ENCODE data around the gene MIS18A.

The MIS18A gene

DNA sequence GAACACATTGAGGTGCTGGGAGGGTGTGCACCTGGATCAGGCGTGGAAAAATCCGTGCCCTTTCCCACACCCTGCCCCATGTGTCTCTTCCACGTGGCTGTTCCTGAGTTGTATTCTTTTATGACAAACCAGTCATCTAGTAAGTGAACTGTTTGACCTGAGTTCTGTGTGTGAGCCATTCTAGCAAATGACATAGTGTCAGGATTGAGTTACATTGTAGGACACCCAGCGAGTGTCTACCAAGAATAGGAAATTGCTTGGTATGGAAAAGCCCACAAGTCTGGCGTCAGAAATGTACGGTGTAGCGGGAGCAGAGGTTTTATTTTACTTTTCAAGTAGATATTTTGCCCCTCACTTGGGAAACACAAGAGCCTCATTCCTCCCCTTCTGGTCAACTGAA lies 18.6 kb upstream of the MIS18A start:
- ChIA-PET POLR2A (no interaction called here), CTCF (no interaction called here)
- DNase-seq (ENCODE audit: extremely low spot score): no peak
- TF ChIP-seq CTBP1 (IDR thresholded peaks at IDR 0.05; ENCODE audit: borderline replicate concordance): no peak
- no peak for TF ChIP-seq ELF4 (IDR thresholded peaks at IDR 0.05)
- TF ChIP-seq SUZ12 (IDR thresholded peaks at IDR 0.05): no peak
- no peak for TF ChIP-seq ARNT (IDR thresholded peaks at IDR 0.05)
- TF ChIP-seq SP1 (IDR thresholded peaks at IDR 0.05): no peak
- no peak for TF ChIP-seq HDGF (IDR thresholded peaks at IDR 0.05; ENCODE audit: borderline replicate concordance)
- TF ChIP-seq FOXA1 (IDR thresholded peaks at IDR 0.05): no peak
- no peak for TF ChIP-seq NFRKB (IDR thresholded peaks at IDR 0.05)

DNA sequence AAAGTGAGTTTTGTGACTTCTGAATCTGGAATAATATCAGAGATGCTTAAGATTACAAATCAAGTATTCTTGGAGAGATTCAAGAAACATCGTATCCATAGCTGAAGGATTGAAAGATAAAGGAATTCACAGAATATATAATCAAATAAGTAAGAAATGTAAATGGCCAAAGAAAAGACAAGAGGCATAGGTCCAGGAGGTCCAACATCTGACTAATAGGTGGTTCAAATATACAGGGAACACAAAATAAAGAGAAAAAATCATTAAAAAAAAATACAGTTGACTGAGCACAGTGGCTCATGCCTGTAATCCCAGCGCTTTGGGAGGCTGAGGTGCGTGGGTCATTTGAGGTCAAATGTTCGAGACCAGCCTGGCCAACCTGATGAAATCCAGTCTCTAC lies 6.6 kb upstream of the MIS18A start:
- CTCF ChIA-PET: no interaction called here
- TF ChIP-seq, protein P1, sequence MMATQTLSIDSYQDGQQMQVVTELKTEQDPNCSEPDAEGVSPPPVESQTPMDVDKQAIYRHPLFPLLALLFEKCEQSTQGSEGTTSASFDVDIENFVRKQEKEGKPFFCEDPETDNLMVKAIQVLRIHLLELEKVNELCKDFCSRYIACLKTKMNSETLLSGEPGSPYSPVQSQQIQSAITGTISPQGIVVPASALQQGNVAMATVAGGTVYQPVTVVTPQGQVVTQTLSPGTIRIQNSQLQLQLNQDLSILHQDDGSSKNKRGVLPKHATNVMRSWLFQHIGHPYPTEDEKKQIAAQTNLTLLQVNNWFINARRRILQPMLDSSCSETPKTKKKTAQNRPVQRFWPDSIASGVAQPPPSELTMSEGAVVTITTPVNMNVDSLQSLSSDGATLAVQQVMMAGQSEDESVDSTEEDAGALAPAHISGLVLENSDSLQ (IDR thresholded peaks at IDR 0.05): no peak
- TF ChIP-seq TARDBP (IDR thresholded peaks at IDR 0.05) (no peak), ARNT (IDR thresholded peaks at IDR 0.05) (no peak), SUZ12 (IDR thresholded peaks at IDR 0.05) (no peak), FOXK2 (IDR thresholded peaks at IDR 0.05) (no peak)
- POLR2A ChIA-PET: no interaction called here
- DNase-seq (ENCODE audit: extremely low spot score): no peak

DNA sequence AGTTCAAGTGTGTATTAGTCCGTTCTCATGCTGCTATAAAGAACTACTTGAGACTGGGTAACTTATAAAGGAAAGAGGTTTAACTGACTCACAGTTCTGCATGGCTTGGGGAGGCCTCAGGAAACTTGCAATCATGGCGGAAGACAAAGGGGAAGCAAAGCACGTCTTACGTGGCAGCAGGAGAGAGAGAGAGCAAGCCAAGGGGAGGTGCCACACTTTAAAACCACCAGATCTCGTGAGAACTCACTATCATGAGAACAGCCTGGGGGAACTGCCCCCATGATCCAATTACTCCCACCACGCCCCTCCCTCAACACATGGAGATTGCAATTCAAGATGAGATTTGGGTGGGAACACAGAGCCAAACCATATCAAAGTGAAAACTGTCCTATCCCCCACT lies 4.1 kb upstream of the MIS18A start:
- TF ChIP-seq FOXA1 (IDR thresholded peaks at IDR 0.05): no peak
- no peak for TF ChIP-seq L3MBTL2 (conservative IDR thresholded peaks at IDR 0.05)
- no peak for TF ChIP-seq FOXM1 (IDR thresholded peaks at IDR 0.05; ENCODE audit: borderline replicate concordance)
- TF ChIP-seq BHLHE40 (IDR thresholded peaks at IDR 0.05; ENCODE audit: borderline replicate concordance): no peak
- TF ChIP-seq ARNT (IDR thresholded peaks at IDR 0.05): no peak
- TF ChIP-seq LEF1 (IDR thresholded peaks at IDR 0.05; ENCODE audit: borderline replicate concordance): no peak
- TF ChIP-seq TARDBP (IDR thresholded peaks at IDR 0.05): no peak
- TF ChIP-seq NFRKB (IDR thresholded peaks at IDR 0.05): no peak
- TF ChIP-seq CTBP1 (IDR thresholded peaks at IDR 0.05; ENCODE audit: borderline replicate concordance): no peak
- TF ChIP-seq HDGF (IDR thresholded peaks at IDR 0.05; ENCODE audit: borderline replicate concordance): no peak
- no peak for TF ChIP-seq SUZ12 (IDR thresholded peaks at IDR 0.05)
- TF ChIP-seq, protein P1 (IDR thresholded peaks at IDR 0.05): no peak
- no peak for TF ChIP-seq SP1 (IDR thresholded peaks at IDR 0.05)
- no peak for TF ChIP-seq ZNF384 (IDR thresholded peaks at IDR 0.05)
- no peak for TF ChIP-seq ELF4 (IDR thresholded peaks at IDR 0.05)
- no peak for DNase-seq (ENCODE audit: extremely low spot score)
- CTCF ChIA-PET: no interaction called here
- POLR2A ChIA-PET: no interaction called here

DNA sequence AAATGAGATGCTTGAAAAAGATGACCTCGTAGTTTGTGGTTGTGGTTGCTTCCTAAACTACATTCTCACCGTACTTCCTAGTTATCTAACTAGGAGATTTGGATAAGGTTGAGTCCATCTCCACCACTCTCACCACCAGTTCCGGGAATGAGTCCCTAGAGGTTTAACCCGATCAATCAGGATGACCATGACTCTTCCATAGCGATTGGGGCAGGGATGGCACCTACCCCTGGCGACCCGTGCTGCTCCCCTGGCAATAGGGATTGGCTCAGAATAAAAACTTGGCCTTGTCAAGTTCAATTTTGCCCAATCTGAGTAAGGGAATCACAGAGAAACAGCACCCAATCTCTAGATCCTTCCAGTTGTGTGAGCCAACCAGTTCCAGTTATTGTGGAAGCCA lies 2.7 kb upstream of the MIS18A start:
- CTCF ChIA-PET: no interaction called here
- TF ChIP-seq CTBP1 (IDR thresholded peaks at IDR 0.05; ENCODE audit: borderline replicate concordance) (no peak), TARDBP (IDR thresholded peaks at IDR 0.05) (no peak), ELF4 (IDR thresholded peaks at IDR 0.05) (no peak), SUZ12 (IDR thresholded peaks at IDR 0.05) (no peak), HDGF (IDR thresholded peaks at IDR 0.05; ENCODE audit: borderline replicate concordance) (no peak), LEF1 (IDR thresholded peaks at IDR 0.05; ENCODE audit: borderline replicate concordance) (no peak), FOXK2 (IDR thresholded peaks at IDR 0.05) (no peak), BHLHE40 (IDR thresholded peaks at IDR 0.05; ENCODE audit: borderline replicate concordance) (no peak)
- TF ChIP-seq, protein P1 (IDR thresholded peaks at IDR 0.05): no peak
- no peak for DNase-seq (ENCODE audit: extremely low spot score)
- POLR2A ChIA-PET: no interaction called here

DNA sequence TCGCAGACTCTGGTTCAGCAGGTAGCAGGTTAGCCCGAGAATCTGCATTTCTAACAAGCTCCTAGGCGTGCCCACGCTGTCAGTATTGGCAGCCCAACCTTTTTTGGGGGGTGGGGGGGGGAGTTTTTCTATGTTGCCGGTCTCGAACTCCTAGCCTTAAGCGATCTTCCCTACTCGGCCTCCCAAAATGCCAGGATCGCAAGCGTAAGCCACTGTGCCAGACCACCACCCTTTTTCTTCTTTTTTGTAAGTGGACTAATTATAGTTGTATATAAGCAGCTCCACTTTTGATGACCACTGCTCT lies 480 bp upstream of the MIS18A start:
- ChIA-PET CTCF (interaction anchor here (0.8 kb wide), 1 partner anchor 16 kb away, joined by 5 read pairs; no protein-coding TSS in a partner anchor), POLR2A (interaction anchor here (1.1 to 1.2 kb wide), 2 partner anchors 86 to 103 kb away, joined by 3 to 6 read pairs; no protein-coding TSS in a partner anchor)
- no peak for DNase-seq (ENCODE audit: extremely low spot score)
- TF ChIP-seq CTBP1 (IDR thresholded peaks at IDR 0.05; ENCODE audit: borderline replicate concordance) (no peak), SP1 (IDR thresholded peaks at IDR 0.05) (no peak), FOXK2 (IDR thresholded peaks at IDR 0.05) (no peak)

DNA sequence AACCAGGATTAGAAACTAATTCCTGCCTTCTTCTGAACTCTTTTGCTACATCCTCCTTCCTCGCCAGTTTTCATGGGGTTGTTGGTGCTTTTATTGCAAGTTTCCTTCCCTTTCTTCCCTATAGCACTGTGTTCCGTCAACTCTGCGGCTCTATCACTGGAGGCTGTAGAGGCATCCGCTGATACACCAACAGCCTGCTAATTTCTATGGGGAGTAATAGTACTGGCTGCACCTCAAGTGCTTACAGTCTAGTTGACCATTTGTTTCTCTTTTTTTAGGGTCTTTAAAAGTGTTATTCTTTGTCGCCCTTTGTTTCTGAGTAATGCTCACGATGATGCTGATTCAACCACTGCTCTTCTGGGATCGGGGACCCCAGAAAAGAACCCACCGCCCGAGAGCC lies 746 bp downstream of the MIS18A start:
- CTCF ChIA-PET: interaction anchor here (0.8 kb wide), 1 partner anchor 9 kb away, joined by 3 read pairs; no protein-coding TSS in a partner anchor
- no peak for DNase-seq (ENCODE audit: extremely low spot score)
- no peak for TF ChIP-seq NFRKB (IDR thresholded peaks at IDR 0.05)
- no peak for TF ChIP-seq SUZ12 (IDR thresholded peaks at IDR 0.05)
- no peak for TF ChIP-seq FOXA1 (IDR thresholded peaks at IDR 0.05)
- TF ChIP-seq, protein P1 (IDR thresholded peaks at IDR 0.05): no peak
- POLR2A ChIA-PET: interaction anchor here (1.1 kb wide), 1 partner anchor 104 kb away, joined by 3 read pairs; no protein-coding TSS in a partner anchor

DNA sequence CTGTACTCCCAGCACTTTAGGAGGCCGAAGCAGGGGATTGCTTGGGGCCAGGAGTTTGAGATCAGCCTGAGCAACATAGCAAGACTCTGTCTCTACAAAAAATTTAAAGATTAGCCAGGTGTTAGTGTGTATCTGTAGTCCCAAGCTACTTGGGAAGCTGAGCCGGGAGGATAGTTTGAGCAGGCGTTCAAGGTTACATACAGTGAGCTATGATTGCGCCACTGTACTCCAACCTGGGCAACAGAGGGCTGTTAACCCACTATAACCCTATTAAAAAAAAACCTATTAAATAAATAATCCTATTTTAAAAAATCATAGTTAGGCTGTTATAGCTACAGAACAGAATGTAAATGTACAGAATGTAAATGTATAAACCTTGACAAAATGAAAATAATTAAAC lies 2.2 kb downstream of the MIS18A start:
- POLR2A ChIA-PET: no interaction called here
- no peak for DNase-seq (ENCODE audit: extremely low spot score)
- TF ChIP-seq ELF4 (IDR thresholded peaks at IDR 0.05) (no peak), ARNT (IDR thresholded peaks at IDR 0.05) (no peak), L3MBTL2 (conservative IDR thresholded peaks at IDR 0.05) (no peak), NFRKB (IDR thresholded peaks at IDR 0.05) (no peak), FOXM1 (IDR thresholded peaks at IDR 0.05; ENCODE audit: borderline replicate concordance) (no peak), ZNF384 (IDR thresholded peaks at IDR 0.05) (no peak), SP1 (IDR thresholded peaks at IDR 0.05) (no peak), FOXK2 (IDR thresholded peaks at IDR 0.05) (no peak), HDGF (IDR thresholded peaks at IDR 0.05; ENCODE audit: borderline replicate concordance) (no peak), LEF1 (IDR thresholded peaks at IDR 0.05; ENCODE audit: borderline replicate concordance) (no peak), CTBP1 (IDR thresholded peaks at IDR 0.05; ENCODE audit: borderline replicate concordance) (no peak), FOXA1 (IDR thresholded peaks at IDR 0.05) (no peak), SUZ12 (IDR thresholded peaks at IDR 0.05) (no peak), BHLHE40 (IDR thresholded peaks at IDR 0.05; ENCODE audit: borderline replicate concordance) (no peak), TARDBP (IDR thresholded peaks at IDR 0.05) (no peak)
- TF ChIP-seq, protein P1 (IDR thresholded peaks at IDR 0.05): no peak
- CTCF ChIA-PET: interaction anchor here (0.7 to 1.1 kb wide), 2 partner anchors 68 to 491 kb away, joined by 3 read pairs; no protein-coding TSS in a partner anchor

All from HEK293T (cell line).